Stomach (tissue), 9 donors: ENCODE measurements around the gene SAMD1. TPM values are rescaled to one million over a fixed set of nuclear protein-coding genes. Genes with fewer than 3 reads are reported as not detected.
A peak's percentile ranks its signal among the peaks of the same experiment; 100 is the strongest.

Experiments
- DNase-seq, 2 donors: peaks; one replicate each; pipeline versions ENCODE4 v3.0.0 to v3.0.0-alpha.2; 2013 to 2019
- H3K27ac ChIP-seq, 5 donors: fragments of 200-600 bp in 4 of 5; sonication (generic) in 4 of 5; one replicate each; pipeline ENCODE4 v1.5.1; 2013 to 2019; ENCODE audit warnings: mild to moderate bottlenecking in 1 of 5, moderate library complexity in 1 of 5
- H3K27me3 ChIP-seq, 3 donors: fragments of 200-600 bp; sonication (generic); one replicate each; pipeline ENCODE4 v1.5.1; 2017 to 2019; ENCODE audit warnings: mixed run types in 1 of 3
- H3K36me3 ChIP-seq, 4 donors: fragments of 200-600 bp; sonication (generic); 1 replicate in 3 of 4; 2 replicates in 1 of 4; pipeline ENCODE4 v1.5.1; 2016 to 2019
- H3K4me1 ChIP-seq, 4 donors: fragments of 200-600 bp; sonication (generic); one replicate each; pipeline ENCODE4 v1.5.1; 2016 to 2019
- H3K4me3 ChIP-seq, 4 donors: fragments of 200-600 bp; sonication (generic) in 3 of 4; one replicate each; pipeline ENCODE4 v1.5.1; 2016 to 2019; ENCODE audit warnings: mild to moderate bottlenecking in 1 of 4
- H3K9me3 ChIP-seq, 4 donors: fragments of 200-600 bp; sonication (generic); one replicate each; pipeline ENCODE4 v1.5.1; 2016 to 2019
- EP300 ChIP-seq: sonication (generic); formaldehyde crosslinking; IDR thresholded peaks from one replicate; pipeline ENCODE4 v1.6.1; 2017; ENCODE audit warnings: antibody characterized with exemption
- POLR2A ChIP-seq, 4 donors: fragments of 450-650 bp; IDR thresholded peaks; one replicate each; pipeline ENCODE4 v1.6.1; 2016; ENCODE audit warnings: antibody characterized with exemption in 4 of 4, control low read depth in 2 of 4, mild to moderate bottlenecking in 1 of 4, moderate library complexity in 1 of 4
- POLR2AphosphoS5 ChIP-seq, 3 donors: sonication (generic); formaldehyde crosslinking; IDR thresholded peaks; one replicate each; pipeline ENCODE4 v1.6.1; 2016; ENCODE audit warnings: antibody characterized with exemption in 3 of 3
- WGBS, 5 donors: extraction: QIAGEN DNeasy Blood & Tissue Kit in 3 of 5; methylation state at CpG; one replicate each; pipeline versions ENCODE4 v1.1.5 to v1.1.7; 2013 to 2018; 5-methylcytosine and 5-hydroxymethylcytosine counted together
- intact Hi-C: fragments of 100-400 bp; cut with DNase I; formaldehyde crosslinking; loops from one replicate; pipeline ENCODE4 v1.15.1; 2023; ENCODE audit warnings: low total_unique reads
- polyA plus RNA-seq, 3 donors: library from polyadenylated mRNA; stranded (reverse); fragments of 200-250 nt; gene quantifications; one replicate each; pipeline ENCODE4 v1.2.3, GENCODE V29; 2013
- total RNA-seq, 5 donors: library from RNA; depleted of rRNA; stranded (reverse); fragments of >200 nt; gene quantifications; one replicate each; pipeline versions ENCODE4 v1.1.0 to v1.2.3, GENCODE V29; 2014 to 2016
- TF ChIP-seq, protein P1 (sequence below), 7 experiments: fragments of 450-650 bp in 4 of 7; fragments of 200-600 bp in 3 of 7; sonication (generic) in 3 of 7; IDR thresholded peaks; one replicate each; pipeline ENCODE4 v1.5.1; 2016 to 2019; ENCODE audit warnings: antibody characterized with exemption in 7 of 7, control low read depth in 2 of 7, mild to moderate bottlenecking in 1 of 7
- donor health status: healthy with polysubstance abuse.
- donor health status: Bipolar disorder and iron deficiency.
- donor health status: healthy.

SAMD1 gene
- total and polyA plus RNA-seq, 8 donors = 4.8 to 228 (median 23.5) TPM

- intact Hi-C loops = no loop called here
- Histone ChIP-seq H3K4me3 (peak overlapping the region in 1 of 4 donors; percentile 94), H3K4me1 (peaks cover 62 to 84% (median 77%) of the 10 kb centered on the region in 4 donors), H3K36me3 (peaks cover 0 to 5% (median 0%) of the 10 kb centered on the region in 4 donors), H3K27me3 (no peaks in the 10 kb centered on the region), H3K27ac (peak overlapping the region in 4 of 5 donors; percentile 84 to 99 (median 91)), H3K9me3 (no peaks in the 10 kb centered on the region)
- TF ChIP-seq EP300 = no peak
- TF ChIP-seq POLR2AphosphoS5 (IDR thresholded peaks at IDR 0.05) = no peak
- no peak for TF ChIP-seq POLR2A (IDR thresholded peaks at IDR 0.05)
- TF ChIP-seq, protein P1, sequence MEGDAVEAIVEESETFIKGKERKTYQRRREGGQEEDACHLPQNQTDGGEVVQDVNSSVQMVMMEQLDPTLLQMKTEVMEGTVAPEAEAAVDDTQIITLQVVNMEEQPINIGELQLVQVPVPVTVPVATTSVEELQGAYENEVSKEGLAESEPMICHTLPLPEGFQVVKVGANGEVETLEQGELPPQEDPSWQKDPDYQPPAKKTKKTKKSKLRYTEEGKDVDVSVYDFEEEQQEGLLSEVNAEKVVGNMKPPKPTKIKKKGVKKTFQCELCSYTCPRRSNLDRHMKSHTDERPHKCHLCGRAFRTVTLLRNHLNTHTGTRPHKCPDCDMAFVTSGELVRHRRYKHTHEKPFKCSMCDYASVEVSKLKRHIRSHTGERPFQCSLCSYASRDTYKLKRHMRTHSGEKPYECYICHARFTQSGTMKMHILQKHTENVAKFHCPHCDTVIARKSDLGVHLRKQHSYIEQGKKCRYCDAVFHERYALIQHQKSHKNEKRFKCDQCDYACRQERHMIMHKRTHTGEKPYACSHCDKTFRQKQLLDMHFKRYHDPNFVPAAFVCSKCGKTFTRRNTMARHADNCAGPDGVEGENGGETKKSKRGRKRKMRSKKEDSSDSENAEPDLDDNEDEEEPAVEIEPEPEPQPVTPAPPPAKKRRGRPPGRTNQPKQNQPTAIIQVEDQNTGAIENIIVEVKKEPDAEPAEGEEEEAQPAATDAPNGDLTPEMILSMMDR (IDR thresholded peaks at IDR 0.05) = no peak
- no peak for DNase-seq
- WGBS, 5 donors = 72 to 85% (median 82%) methylated on average over 5 of the region's 5 CpGs
These were observed 25.2 kb upstream of the SAMD1 start for GRCh38 chr19:14115756-14116155.

- H3K27ac ChIP-seq = peak overlapping the region; percentile 26 to 99 (median 84)
- H3K9me3 ChIP-seq = no peaks in the 10 kb centered on the region
- intact Hi-C loops = no loop called here
- peaks cover 62 to 86% (median 76%) of the 10 kb centered on the region in 4 donors for H3K4me1 ChIP-seq
- DNase-seq = peak; percentile 60
- 32 to 47% (median 40%) methylated on average over 9 of the region's 9 CpGs for WGBS, 5 donors
- no peaks in the 10 kb centered on the region for H3K27me3 ChIP-seq
- peaks cover 0 to 5% (median 0%) of the 10 kb centered on the region in 4 donors for H3K36me3 ChIP-seq
- no peak overlapping the region for H3K4me3 ChIP-seq
- TF ChIP-seq POLR2AphosphoS5 (IDR thresholded peaks at IDR 0.05) (peak in 1 of 3 donors; percentile 4), POLR2A (IDR thresholded peaks at IDR 0.05) (no peak), EP300 (no peak)
- TF ChIP-seq, protein P1 (IDR thresholded peaks at IDR 0.05) = peak in 5 of 7 experiments; percentile 43 to 73 (median 49)
These were observed 24.3 kb upstream of the SAMD1 start for GRCh38 chr19:14114854-14115253.

- WGBS, 5 donors = 86 to 97% (median 88%) methylated on average over 7 of the region's 7 CpGs
- Histone ChIP-seq H3K4me1 (peaks cover 57 to 82% (median 72%) of the 10 kb centered on the region in 4 donors), H3K9me3 (no peaks in the 10 kb centered on the region), H3K4me3 (no peak overlapping the region), H3K27me3 (no peaks in the 10 kb centered on the region), H3K36me3 (peaks cover 0 to 5% (median under 1%) of the 10 kb centered on the region in 4 donors), H3K27ac (peak overlapping the region; percentile 26 to 99 (median 84))
- DNase-seq = no peak
- TF ChIP-seq EP300 = no peak
- TF ChIP-seq, protein P1 (IDR thresholded peaks at IDR 0.05) = no peak
- TF ChIP-seq POLR2A (IDR thresholded peaks at IDR 0.05) = no peak
- no peak for TF ChIP-seq POLR2AphosphoS5 (IDR thresholded peaks at IDR 0.05)
- intact Hi-C loops = no loop called here
These were observed 23.9 kb upstream of the SAMD1 start for GRCh38 chr19:14114439-14114838.

GRCh38 chr19:14113762-14114414, 23.3 kb upstream of the SAMD1 start:
- Histone ChIP-seq H3K27ac (peak overlapping the region; percentile 45 to 99 (median 84)), H3K9me3 (no peaks in the 10 kb centered on the region), H3K27me3 (no peaks in the 10 kb centered on the region), H3K4me3 (no peak overlapping the region), H3K36me3 (peaks cover 0 to 6% (median 3%) of the 10 kb centered on the region in 4 donors), H3K4me1 (peaks cover 52 to 77% (median 66%) of the 10 kb centered on the region in 4 donors)
- no peak for DNase-seq
- no peak for TF ChIP-seq EP300
- no peak for TF ChIP-seq POLR2AphosphoS5 (IDR thresholded peaks at IDR 0.05)
- TF ChIP-seq, protein P1 (IDR thresholded peaks at IDR 0.05) = no peak
- TF ChIP-seq POLR2A (IDR thresholded peaks at IDR 0.05) = no peak
- WGBS, 5 donors = 82 to 85% (median 84%) methylated on average over 17 to 18 of the region's 18 CpGs
- intact Hi-C loops = no loop called here
